HG03060 (cell line): ENCODE data around the gene TRAPPC2B.

ENCODE experiments used
- ATAC-seq: cut with Tn5 transposase; IDR thresholded peaks from one replicate; pipeline ENCODE4 v1.9.1; 2021; ENCODE audit warnings: low read depth, moderate number of reproducible peaks; ENCODE audit not compliant: unreplicated experiment

TRAPPC2B gene

DNA sequence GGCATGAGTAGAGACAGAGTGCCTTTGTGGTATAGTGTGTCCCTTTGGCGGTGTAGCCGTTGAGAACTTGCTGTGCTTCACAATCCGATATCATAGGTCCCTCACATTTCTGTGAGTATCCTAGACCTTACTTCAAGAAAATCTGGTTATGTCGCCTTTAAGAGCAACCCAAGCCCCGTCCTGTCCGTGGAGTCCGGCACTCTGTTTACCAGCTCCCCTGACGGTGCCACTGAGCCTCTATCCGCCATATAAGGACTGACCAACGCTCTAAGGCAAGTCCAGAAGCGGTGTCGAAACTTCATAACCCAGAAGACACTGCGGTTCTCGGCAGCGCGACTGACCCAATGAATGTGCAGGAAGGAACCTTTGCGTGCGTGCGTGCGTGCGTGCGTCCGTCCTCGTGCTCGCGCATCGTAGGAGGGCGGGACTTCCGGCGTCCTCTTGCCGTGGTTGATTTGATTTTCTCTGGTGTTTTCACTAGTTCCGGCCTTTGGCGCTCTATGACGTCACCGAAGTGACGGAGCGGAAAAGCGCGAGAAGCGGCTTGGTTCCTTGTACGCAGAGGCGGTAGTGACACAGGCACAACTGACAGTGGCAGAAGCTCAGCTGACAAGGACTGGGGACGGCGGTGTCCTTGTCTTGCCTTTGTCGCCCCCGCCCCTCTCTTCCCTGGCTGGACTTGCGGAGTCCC, at the start of gene TRAPPC2B, which contains the start of gene ZNF547:
TRAPPC2B (plus strand) TSS at position 555 of the 691 bp plus-strand sequence. CDS start 1,283 bp downstream, outside the sequence.
ZNF547 (plus strand) TSS at position 555 of the 691 bp plus-strand sequence. CDS start 5,005 bp downstream, outside the sequence.
- ATAC-seq = peak; percentile 88

DNA sequence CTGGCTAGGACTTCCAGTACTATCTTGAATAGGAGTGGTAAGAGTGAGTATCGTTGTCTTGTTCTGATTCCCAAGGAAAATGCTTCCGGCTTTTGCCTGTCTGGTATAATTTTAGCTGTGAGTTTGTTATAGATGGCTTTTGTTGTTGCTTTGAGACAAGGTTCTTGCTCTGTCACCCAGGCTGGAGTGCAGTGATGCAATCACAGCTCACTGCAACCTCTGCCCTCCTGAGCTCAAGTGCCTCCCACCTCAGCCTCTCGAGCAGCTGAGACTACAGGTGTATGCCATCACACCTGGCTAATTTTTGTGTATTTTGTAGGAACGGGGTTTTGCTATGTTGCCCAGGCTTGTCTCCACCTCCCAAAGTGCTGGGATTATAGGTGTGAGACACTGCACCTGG, 49.2 kb upstream of the TRAPPC2B start:
- no peak for ATAC-seq

DNA sequence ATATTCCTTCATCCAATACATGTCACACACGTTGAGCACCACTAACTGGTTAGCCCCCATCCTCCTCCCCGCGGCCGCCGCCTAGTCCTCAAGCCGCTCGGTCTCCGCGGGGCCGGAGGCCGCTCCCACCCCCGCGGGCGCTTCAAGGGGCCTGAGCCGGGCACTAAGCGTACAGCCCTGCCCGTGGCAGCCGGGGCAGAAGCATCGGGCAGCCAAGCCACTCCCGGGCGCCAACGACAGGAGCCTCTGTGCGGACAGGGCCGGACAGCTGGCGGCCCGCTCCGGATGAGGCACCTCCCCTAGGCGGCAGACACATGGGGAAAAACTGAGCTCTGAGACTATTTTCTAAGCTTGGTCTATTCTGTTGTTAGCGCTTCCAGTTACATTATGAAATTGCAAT, 45.8 kb upstream of the TRAPPC2B start:
- no peak for ATAC-seq

DNA sequence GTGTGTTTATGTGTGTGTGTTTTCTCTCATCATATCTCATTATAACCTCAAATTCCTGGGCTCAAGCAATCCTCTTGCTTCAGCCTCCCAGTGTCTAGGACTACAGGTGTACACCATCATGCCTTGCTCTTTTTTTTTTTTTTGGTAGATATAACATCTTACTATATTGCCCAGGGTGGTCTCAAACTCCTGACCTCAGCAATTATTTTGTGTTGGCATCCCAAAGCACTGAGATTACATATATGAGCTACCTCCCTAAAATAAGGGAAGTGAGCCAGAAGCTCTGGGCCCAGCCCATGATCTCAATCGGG, 43.5 kb upstream of the TRAPPC2B start:
- no peak for ATAC-seq

DNA sequence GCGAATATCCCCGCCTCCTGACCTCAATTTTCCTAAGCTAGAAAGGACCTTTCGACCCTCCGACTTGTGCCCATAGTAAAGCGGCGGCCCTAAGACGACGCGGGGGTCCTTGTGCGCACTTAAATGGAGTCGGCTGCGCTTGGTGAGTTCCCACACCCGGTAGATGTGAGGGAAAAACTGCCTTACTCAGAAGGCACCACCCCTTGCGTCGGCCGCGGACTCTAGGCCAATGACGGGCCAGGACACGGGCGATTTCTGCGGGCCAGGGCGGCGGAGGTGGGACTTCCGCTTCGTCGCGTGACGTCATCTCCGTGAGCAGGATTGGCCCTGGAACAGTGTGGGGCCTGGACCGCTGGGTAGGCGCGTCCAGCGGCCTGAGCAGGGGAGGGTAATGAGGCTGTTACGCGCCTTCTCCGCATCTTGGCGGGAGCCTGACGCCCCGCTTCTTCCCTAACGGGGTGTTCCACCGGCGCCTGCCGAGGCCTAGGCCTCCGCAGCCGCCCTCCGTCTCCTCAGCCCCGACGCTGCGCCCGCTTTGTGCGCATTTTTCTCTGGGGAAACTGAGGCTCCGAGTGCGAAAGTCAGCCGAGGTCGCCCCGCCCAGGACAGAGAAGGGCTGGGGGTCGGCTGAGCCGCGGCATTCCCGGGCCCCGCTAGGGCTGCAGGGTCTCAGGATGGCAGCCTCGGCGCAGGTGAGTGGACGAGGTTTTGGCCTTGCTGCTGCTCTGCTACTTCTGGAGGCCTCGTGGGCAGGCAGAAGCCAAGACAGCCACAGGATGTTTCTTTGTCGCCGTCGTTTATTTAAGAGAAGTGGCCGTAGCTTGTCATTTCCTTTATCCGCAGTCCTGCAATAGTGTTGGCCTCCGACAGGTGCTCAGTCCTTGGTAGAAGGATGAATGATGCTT, 42.9 kb upstream of the TRAPPC2B start, which contains the start of gene ZNF543:
ZNF543 (plus strand) TSS at position 293 of the 905 bp plus-strand sequence; CDS start at position 675, 382 bp downstream.
- peak; percentile 87 for ATAC-seq

DNA sequence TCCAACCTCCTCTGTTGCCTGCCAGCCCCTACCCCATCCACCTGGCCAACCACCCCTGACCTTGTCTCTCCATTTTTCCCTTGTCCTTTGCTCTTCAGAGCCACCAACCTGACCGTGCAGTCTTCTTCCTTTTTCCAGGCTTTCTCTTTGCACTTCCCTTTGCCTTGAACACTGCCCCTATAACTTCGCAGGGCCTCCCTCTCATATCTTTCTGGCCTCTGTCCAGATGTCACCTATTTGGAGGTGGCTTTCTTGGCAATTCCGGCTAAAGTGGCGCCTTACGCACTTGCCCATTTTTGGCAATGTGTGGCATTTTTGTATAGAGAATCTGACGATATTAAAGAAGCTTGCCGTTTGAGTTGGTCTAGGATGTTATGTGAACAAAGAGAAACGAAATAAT, 42.2 kb upstream of the TRAPPC2B start:
- no peak for ATAC-seq

DNA sequence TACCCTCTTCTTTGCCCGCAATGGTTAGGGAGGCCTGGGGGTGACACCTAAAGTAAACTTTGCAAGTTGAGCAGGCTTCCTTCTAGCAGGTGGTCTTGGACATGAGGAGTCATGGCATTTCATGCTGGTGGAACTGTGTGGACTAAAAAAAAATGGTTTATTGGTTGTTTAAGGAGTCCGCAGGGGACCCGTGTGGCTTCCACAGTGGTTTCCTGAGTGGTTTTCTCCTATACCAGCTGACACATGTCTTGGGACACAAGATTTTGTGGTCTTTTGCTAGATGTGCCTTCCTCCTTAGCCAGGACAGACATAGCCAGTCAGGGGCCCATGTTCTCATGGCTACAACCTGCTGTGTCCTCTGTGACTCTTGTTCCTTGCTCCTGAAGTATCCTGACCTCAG, 41.6 kb upstream of the TRAPPC2B start:
- ATAC-seq = no peak

DNA sequence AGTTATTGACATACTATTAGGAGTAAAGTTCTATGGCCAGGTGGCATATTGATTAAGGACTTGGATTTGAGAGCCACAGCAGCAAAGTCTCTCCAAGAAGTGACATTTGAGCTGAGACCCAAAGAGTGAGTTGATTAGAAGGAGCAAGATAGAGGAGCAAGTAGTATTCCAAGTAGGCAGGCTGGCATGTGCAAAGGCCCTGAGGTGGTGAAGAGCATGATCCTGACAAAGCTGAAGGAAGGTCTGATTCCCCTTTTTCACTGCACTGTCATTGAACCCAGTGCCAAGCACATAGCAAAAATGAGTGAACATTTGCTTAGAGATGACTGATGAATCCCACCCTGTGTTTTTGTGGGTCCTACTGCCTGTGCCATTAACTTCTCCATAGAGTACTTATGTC, 38.4 kb upstream of the TRAPPC2B start:
- no peak for ATAC-seq

DNA sequence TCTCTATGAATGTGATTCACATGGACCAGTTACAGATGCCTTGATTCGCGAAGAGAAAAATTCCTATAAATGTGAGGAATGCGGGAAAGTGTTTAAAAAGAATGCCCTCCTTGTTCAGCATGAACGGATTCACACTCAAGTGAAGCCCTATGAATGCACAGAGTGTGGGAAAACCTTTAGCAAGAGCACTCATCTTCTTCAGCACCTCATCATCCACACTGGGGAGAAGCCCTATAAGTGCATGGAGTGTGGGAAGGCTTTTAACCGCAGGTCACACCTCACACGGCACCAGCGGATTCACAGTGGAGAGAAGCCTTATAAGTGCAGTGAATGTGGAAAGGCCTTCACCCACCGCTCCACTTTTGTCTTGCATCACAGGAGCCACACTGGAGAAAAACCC, 35.4 kb upstream of the TRAPPC2B start:
- no peak for ATAC-seq

DNA sequence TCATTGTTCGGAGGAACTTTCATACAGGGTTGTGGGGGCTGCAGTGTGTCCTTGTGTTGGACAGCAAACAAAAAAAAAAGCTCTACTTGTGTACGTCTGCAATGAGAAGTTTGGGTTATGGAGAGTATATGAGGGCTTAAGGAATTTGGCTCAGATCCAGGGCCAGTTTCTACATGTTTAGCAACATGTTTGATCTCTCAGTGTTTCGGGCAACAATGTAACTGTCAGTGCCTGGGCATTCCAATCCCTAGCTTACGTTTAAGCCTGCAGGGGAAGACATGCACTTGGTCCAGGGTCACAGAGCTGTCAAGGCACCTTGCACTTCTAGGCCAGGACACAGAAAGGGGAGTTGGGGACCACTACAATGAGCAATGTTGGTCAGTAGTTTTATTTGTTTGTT, 29.2 kb upstream of the TRAPPC2B start:
- ATAC-seq = no peak

DNA sequence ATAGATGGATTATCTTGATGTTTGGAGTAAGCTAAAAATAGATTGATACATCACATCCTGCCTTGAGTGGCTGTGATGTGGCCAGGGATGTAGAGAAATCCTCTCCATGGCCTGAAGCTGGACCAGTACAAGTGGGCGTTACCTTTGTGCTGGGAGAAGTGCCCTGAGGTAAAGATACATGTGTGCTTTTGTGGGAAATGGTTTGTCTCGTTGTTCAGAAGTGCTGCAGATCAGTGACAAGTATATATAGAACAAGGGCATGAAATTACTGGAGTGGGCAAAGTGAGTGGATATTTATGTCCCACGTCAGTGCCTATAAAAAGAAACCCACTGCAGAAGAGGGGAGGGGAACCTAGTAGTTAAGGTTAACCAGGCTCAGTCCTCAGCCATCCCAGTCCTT, 24.5 kb upstream of the TRAPPC2B start:
- no peak for ATAC-seq

DNA sequence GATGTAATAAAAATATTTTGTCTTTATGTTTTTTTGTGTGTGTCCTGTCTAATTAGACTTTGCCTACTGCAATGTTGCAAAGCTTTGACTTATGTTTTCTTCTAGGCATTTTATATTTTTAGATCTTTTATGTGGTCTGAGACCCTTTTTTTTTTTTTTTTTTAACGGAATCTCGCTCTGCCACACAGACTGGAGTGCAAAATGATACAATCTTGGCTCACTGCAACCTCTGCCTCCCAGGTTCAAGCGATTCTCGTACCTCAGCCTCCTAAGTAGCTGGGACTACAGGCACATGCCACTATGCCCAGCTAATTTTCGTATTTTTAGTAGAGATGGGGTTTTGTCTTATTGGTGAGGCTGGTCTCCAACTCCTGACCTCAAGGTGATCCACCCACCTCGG, 20.8 kb upstream of the TRAPPC2B start:
- ATAC-seq = no peak

DNA sequence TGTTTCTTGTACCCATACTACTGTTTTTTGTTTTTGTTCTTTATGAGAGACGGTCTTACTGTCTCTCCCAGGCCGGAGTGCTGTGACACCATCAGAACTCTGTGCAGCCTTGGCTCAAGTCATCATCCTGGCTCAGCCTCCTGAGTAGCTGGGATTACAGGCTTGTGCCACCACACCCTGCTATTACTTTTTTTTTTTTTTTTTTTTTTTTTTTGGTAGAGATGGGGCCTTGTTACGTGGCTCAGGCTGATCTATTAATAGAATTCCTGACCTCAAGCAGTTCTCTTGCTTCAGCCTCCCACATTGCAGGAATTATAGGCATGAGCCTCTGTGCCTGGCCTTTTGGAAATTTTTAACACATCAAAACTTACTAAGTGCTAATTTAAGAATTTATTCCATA, 15.2 kb upstream of the TRAPPC2B start:
- ATAC-seq = no peak

DNA sequence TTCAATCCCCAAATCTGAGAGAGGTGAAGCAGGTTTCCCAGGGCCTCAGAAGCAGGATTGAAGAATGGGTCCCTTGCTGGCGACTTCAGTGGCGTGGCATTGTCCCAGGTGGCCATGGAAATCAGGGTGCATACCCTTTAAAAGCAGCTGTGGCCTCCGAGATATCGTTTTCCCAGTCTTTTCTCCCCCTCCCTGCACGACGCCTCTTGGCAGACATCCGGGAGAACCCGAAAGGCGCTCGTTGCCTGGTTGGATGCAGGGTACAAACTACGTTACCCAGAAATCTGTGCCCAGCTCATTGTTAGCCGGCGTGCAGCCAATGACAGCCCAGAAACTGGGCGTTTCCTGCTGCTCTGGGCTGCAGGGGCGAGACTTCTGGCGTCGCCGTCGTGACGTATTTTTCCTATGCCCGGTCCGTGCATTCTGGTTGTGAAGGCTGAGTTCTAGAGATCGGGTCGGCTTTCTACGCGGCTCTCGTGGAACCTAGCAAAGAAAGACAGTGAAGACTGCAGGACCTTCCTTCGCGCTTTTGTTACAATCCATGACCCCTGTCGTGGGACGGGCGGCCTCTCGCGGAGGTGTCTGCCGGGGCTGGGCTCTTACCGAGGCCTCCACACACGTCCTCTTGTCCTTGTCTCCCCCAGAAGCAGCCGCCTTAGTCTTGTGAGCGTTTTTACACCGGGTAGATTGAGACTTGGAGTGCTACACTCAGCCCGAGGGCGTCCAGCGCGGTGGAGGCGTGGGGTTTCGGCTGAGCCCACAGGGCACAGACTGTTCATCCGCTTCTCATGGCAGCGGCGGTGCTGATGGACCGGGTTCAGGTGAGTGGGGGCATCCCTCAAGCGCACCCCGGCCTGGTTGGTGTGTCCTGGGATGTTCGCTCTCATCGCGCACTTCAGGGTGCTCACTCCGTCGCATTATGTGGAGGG, 12.2 kb upstream of the TRAPPC2B start, which contains the start of gene ZNF304:
ZNF304 (plus strand) TSS at position 395 of the 929 bp plus-strand sequence; CDS start at position 789, 394 bp downstream.
- ATAC-seq = peak; percentile 97

DNA sequence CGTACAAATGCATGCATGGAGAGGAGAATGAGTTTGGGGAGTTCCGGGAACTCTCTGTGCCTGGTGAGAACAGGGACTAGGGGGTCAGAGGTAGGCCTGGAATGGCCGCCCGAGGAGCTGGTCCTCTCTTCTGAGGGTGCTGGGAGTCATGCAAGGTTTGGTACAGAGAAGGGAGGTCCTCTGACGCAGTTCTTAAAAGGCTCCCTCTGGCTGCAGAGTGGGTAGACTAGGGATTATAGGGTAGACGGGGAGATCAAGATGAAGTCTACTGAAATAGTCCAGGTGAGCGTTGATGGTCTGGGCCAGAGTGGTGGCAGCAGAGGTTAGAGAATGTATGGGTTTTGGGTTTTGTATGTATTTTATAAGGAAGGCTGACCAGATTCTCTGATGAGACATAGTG, 11.5 kb upstream of the TRAPPC2B start:
- ATAC-seq = no peak

DNA sequence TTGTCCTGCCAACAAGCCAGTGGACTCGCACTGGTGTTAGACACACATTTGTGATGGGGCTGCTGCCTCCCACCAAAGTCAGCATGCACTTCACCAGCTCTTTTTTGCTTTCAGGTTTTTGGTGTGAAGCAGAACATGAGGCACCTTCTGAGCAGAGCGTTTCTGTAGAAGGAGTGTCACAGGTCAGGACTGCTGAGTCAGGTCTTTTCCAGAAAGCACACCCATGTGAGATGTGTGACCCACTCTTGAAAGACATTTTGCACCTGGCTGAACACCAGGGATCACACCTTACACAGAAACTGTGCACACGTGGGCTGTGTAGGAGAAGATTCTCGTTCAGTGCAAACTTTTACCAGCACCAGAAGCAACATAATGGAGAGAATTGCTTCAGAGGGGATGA, 7.4 kb upstream of the TRAPPC2B start:
- no peak for ATAC-seq

DNA sequence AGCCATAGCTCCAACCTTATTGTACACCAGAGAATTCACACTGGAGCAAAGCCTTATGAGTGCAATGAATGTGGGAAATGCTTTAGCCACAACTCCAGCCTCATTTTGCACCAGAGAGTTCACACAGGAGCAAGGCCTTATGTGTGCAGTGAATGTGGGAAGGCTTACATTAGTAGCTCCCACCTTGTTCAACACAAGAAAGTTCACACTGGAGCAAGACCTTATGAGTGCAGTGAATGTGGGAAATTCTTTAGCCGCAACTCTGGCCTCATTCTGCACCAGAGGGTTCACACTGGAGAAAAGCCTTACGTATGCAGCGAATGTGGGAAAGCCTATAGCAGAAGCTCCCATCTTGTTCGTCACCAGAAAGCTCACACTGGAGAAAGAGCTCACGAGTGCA, 5.9 kb upstream of the TRAPPC2B start:
- no peak for ATAC-seq

DNA sequence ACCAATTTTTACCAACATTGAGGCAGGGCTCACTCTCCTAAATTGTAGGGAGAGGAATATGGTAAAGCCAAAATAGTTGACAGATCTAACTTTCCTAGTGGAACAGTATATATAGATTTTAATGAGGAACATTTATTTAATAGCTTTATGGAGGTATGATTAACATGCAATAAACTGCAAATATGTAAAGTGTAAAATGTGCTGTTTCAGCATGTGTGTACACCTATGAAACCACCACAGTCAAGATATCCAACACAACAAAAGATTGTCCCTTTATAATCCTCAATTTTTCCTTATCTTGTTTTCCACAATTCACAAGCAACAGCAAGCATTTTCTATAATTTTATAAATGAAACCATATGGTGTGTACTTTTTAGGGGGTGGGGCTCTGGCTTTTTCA, 4.1 kb upstream of the TRAPPC2B start:
- ATAC-seq = no peak

DNA sequence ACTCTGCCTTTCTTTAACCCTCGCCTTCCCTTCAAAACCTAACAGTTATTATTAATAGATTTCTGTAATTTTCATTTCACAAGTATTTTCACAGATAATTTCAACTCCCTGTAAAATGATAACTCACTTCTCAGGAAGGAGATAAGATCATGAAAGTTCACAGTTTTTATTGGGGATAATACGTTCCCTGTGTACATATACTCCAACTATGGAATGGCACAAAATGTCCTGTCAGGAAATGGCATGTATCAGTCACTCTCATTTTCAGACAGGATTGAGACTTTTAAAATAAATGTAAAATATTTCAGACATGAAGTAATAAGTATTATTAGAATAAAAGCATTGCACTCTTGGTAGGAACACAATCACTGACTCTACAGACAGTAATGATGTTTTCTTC, 932 bp upstream of the TRAPPC2B start:
- no peak for ATAC-seq

DNA sequence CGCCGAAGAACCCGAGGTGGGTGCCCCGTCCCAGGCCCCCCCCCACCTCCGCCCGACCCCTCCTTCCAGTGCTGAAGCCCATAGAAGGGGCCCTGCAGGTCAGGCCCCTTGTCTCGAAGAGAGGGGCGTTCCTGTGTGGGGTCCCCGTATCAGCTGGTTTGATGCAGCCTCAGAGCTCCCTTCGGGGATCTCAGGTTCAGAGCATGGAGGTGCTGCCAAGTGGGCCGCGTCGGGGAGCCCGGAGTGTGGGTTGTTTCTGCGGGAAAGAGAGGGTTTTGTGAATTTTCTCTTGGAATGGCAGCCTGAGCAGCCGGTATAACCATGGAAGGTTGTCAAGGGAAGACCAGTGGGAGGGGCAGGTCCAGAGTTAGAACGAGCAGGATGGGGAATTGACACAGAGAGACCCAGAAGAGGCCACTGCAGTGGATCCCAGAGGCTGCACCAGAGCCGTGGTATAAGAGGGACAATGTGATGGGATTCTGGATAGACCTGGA, 384 bp downstream of the TRAPPC2B start:
- no peak for ATAC-seq
